ENCODE measurements around the gene CNN3. TPM values are rescaled to one million over a fixed set of nuclear protein-coding genes. Genes with fewer than 3 reads are reported as not detected.

The CNN3 gene
- polyA plus RNA-seq, 1 donor from 2014 or later = 4.2 TPM

DNA sequence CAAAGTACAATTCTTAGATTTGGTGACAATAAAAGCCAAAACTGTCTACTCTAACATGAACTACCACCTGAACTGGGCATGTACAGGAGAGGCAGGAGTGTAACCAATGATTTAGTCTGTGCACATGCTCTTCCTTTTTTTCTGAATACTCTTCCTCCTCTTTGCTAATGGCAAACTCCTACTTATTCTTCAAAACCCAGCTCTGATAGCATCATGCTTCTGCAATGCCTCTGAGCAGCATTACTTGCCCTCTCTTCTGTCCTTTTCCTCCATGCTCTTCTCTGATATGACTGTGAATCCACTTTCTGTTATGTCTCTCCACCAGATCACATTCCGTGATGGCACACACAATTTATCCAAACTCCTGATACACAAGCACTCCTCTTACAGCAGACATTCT is 31.4 kb downstream of the CNN3 start:
- Mint-ChIP-seq H3K27me3 (no peaks in the 10 kb centered on the region), H3K27ac (no peak overlapping the region), H3K4me3 (no peak overlapping the region), H3K36me3 (peaks cover 2% of the 10 kb centered on the region), H3K4me1 (no peaks in the 10 kb centered on the region), H3K9me3 (no peaks in the 10 kb centered on the region)

DNA sequence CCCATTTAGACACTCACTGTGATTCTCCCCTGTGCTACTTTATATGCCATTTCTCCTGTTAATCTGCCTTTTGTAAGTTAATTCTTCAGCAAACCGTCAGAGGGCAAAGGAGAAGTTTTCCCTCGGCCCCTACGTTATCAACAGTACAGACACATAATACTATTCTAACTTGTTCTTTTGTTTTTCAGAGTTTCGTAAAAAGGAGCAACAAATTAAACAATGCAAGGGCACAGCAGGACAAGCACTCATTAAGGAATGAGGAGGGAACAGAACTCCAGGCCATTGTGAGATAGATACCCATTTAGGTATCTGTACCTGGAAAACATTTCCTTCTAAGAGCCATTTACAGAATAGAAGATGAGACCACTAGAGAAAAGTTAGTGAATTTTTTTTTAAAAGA is 32.3 kb downstream of the CNN3 start:
- no peak overlapping the region for H3K4me3 Mint-ChIP-seq
- H3K36me3 Mint-ChIP-seq = peaks cover 2% of the 10 kb centered on the region
- no peaks in the 10 kb centered on the region for H3K27me3 Mint-ChIP-seq
- no peak overlapping the region for H3K27ac Mint-ChIP-seq
- no peaks in the 10 kb centered on the region for H3K4me1 Mint-ChIP-seq
- H3K9me3 Mint-ChIP-seq = peaks cover 0 to 2% (median 0%) of the 10 kb centered on the region in 3 donors

- no peak overlapping the region for H3K4me3 Mint-ChIP-seq
- H3K4me1 Mint-ChIP-seq = no peaks in the 10 kb centered on the region
- peaks cover 0 to 2% (median 0%) of the 10 kb centered on the region in 3 donors for H3K9me3 Mint-ChIP-seq
- no peak overlapping the region for H3K27ac Mint-ChIP-seq
- H3K36me3 Mint-ChIP-seq = peaks cover 2% of the 10 kb centered on the region
- H3K27me3 Mint-ChIP-seq = no peaks in the 10 kb centered on the region
Observed at GRCh38 chr1:94892604-94893254, 34.2 kb downstream of the CNN3 start.

DNA sequence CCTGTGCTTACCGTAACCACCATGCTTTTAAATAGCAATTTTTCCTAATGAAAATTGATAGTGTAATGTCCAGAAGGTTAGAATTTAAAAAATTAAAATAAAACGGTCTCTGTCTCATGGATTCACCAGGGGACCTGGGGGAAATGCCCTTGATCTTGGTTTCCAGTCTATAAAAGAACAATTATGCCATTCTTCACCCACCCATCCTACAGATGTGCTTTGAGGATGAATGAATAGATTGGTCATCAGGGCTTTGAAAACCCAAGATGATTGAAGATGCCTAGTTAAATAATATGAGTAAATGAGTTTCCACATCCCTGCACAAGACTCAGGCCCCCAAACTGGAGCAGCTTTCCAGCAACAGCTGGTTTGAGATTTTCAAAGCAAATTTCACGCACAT is 38.7 kb downstream of the CNN3 start:
- Mint-ChIP-seq H3K9me3 (peaks cover 0 to 2% (median 0%) of the 10 kb centered on the region in 3 donors), H3K4me3 (no peak overlapping the region), H3K4me1 (peaks cover 4 to 5% (median 4%) of the 10 kb centered on the region in 3 donors), H3K27ac (no peak overlapping the region), H3K27me3 (no peaks in the 10 kb centered on the region), H3K36me3 (no peaks in the 10 kb centered on the region)

DNA sequence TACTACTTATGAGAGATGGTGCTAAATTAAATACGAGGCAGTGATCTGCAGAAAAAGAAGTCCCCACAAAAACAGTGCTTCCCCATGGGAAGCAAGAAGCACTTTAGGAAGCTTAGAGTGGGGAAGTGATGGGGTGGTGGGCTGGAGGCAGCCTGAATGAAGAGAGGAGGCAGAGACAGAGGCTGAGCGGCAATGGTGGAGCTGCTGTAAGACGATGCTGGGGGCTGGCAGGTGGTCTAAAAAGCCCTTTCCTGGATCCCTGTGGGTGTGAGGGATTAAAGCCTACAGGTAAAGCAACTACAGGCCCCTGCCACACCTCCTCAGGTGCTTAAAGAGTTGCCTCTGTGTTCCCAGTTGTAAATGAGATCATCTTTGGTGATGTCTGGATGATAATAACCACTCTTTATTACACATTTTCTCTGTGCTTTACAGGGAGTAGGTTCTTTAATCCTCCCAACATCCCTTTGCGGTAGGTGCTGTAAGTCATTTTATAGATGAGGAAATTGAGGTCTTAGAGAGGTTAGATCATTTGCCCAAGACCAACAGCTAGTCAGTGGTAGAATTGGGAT is 39.2 kb downstream of the CNN3 start:
- Mint-ChIP-seq H3K4me1 (peaks cover 4 to 7% (median 4%) of the 10 kb centered on the region in 3 donors), H3K27me3 (no peaks in the 10 kb centered on the region), H3K36me3 (no peaks in the 10 kb centered on the region), H3K9me3 (peaks cover 0 to 2% (median 0%) of the 10 kb centered on the region in 3 donors), H3K4me3 (no peak overlapping the region), H3K27ac (no peak overlapping the region)

- Mint-ChIP-seq H3K27me3 (no peaks in the 10 kb centered on the region), H3K36me3 (no peaks in the 10 kb centered on the region), H3K4me3 (no peak overlapping the region), H3K27ac (no peak overlapping the region), H3K4me1 (peaks cover 4 to 7% (median 4%) of the 10 kb centered on the region in 3 donors), H3K9me3 (peaks cover 0 to 2% (median 0%) of the 10 kb centered on the region in 3 donors)
Observed at GRCh38 chr1:94887106-94887505, 39.8 kb downstream of the CNN3 start.

GRCh38 chr1:94886361-94886760 is 40.5 kb downstream of the CNN3 start:
- Mint-ChIP-seq H3K4me3 (no peak overlapping the region), H3K36me3 (no peaks in the 10 kb centered on the region), H3K4me1 (peaks cover 4 to 7% (median 4%) of the 10 kb centered on the region in 3 donors), H3K27me3 (no peaks in the 10 kb centered on the region), H3K9me3 (peaks cover 0 to 2% (median 0%) of the 10 kb centered on the region in 3 donors), H3K27ac (no peak overlapping the region)

- H3K4me1 Mint-ChIP-seq = peaks cover 4 to 7% (median 4%) of the 10 kb centered on the region in 3 donors
- H3K9me3 Mint-ChIP-seq = no peaks in the 10 kb centered on the region
- no peak overlapping the region for H3K4me3 Mint-ChIP-seq
- no peaks in the 10 kb centered on the region for H3K27me3 Mint-ChIP-seq
- H3K36me3 Mint-ChIP-seq = no peaks in the 10 kb centered on the region
- H3K27ac Mint-ChIP-seq = no peak overlapping the region
Observed at GRCh38 chr1:94884507-94884906, 42.4 kb downstream of the CNN3 start.

DNA sequence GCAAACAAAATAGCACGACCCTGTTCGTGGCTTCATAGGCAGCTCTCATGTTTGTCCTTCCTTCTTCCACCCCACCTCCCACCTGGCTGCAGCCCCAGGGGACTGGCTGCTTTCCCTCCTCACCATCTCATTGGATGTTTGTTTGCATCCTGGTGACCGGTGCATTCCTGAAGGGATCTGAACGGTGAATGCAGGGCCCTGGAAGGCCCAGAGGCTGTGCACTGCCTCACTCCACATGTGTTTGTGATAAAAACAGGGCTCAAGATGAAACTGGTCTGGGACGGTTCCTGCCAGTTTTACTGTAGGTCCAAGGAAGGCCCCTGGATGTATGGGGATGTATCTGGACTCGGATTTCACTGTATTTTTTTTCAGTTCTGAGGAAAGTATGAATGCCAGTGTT is 42.8 kb downstream of the CNN3 start:
- no peaks in the 10 kb centered on the region for H3K27me3 Mint-ChIP-seq
- no peak overlapping the region for H3K4me3 Mint-ChIP-seq
- peaks cover 4 to 7% (median 4%) of the 10 kb centered on the region in 3 donors for H3K4me1 Mint-ChIP-seq
- no peaks in the 10 kb centered on the region for H3K36me3 Mint-ChIP-seq
- H3K27ac Mint-ChIP-seq = no peak overlapping the region
- no peaks in the 10 kb centered on the region for H3K9me3 Mint-ChIP-seq

DNA sequence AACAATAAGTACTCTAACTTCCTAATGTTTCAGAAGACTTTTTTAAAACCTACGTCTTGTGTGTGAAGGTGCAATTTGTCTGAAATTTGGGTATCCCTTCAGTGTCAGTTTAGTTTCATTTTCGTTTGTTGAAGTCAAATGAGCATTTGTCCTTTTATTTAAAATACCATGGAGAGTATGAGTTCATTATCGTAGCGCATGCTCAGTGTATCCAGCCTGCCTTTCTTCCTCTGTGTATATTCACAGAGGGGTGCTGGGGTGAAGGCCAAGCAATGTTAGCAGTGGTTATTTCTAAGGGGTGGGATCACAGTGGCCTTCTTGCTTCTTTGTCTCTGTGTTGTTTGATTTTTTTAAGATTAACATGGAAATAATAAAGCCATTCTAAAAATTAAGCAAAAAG is 43.2 kb downstream of the CNN3 start:
- Mint-ChIP-seq H3K27me3 (no peaks in the 10 kb centered on the region), H3K36me3 (no peaks in the 10 kb centered on the region), H3K4me1 (peaks cover 4 to 7% (median 4%) of the 10 kb centered on the region in 3 donors), H3K27ac (no peak overlapping the region), H3K4me3 (peak overlapping the region in 2 of 4 donors; percentile 24 to 33), H3K9me3 (no peaks in the 10 kb centered on the region)

DNA sequence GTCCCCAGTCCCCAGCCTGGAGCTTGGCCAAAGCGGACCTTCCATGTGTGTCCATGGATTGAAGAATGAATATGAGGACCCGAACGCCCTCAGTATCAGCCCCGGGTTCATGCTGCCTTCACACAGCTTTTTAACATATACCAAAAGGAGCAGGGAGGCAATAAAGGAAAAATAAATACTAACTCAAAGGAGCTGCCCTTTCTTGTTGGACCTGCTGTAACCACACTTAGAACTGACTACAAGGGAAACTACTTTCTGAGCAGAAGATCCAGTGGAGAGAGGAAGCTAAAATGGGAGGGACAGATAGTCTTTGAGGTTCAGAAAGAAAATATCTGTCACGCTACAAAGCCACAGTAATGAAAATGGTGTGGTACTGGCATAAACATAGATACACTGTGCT is 48.6 kb downstream of the CNN3 start:
- Mint-ChIP-seq H3K4me1 (peaks cover 0 to 2% (median 0%) of the 10 kb centered on the region in 3 donors), H3K4me3 (no peak overlapping the region), H3K27me3 (peaks cover 16% of the 10 kb centered on the region), H3K27ac (no peak overlapping the region), H3K9me3 (peaks cover 0 to 4% (median 0%) of the 10 kb centered on the region in 3 donors), H3K36me3 (no peaks in the 10 kb centered on the region)

- Mint-ChIP-seq H3K9me3 (peaks cover 0 to 4% (median 0%) of the 10 kb centered on the region in 3 donors), H3K4me1 (no peaks in the 10 kb centered on the region), H3K4me3 (no peak overlapping the region), H3K27ac (no peak overlapping the region), H3K27me3 (peaks cover 19% of the 10 kb centered on the region), H3K36me3 (no peaks in the 10 kb centered on the region)
Observed at GRCh38 chr1:94876362-94876761, 50.5 kb downstream of the CNN3 start.

DNA sequence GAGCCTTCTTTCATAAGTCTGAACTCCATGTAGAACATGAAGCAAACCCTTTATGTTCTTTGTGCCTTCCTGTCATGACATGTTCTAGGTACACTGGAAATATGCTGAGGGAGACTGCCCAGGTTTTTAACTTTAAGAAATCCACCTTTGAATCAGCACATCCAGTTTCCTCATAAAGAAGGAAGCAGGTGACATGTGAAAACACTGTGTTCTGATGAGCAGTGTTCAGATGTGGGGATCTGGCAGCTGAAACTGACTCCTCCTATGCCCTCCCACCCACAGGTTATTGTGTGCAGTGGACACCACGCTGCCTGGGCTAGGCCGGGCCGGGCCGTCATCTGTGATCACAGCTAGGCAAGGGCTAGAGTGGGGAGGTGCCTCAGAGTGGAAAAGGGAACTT is 51.1 kb downstream of the CNN3 start:
- H3K27me3 Mint-ChIP-seq = peaks cover 19% of the 10 kb centered on the region
- H3K27ac Mint-ChIP-seq = no peak overlapping the region
- H3K9me3 Mint-ChIP-seq = peaks cover 0 to 4% (median 0%) of the 10 kb centered on the region in 3 donors
- H3K36me3 Mint-ChIP-seq = no peaks in the 10 kb centered on the region
- no peaks in the 10 kb centered on the region for H3K4me1 Mint-ChIP-seq
- H3K4me3 Mint-ChIP-seq = no peak overlapping the region

DNA sequence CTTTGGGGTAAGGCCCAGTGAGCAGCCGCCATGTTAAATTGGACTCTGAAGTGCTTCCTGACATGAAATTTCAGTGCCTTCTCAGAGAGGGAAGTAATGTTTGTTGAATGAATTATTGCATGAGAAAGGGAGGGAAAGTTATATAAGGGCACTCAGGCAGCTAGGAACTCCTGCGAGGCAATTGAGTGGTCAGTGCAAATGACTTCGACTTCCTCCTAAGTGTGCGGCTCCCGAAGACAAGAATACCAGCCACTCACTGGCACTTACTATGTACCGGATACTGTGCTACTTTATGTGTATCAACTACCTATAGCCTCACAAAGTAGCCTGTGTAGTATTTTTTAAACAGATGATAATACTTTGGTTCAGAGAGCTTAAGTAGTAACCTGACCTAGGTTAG is 52.5 kb downstream of the CNN3 start:
- no peak overlapping the region for H3K27ac Mint-ChIP-seq
- H3K9me3 Mint-ChIP-seq = peaks cover 0 to 4% (median 0%) of the 10 kb centered on the region in 3 donors
- H3K4me3 Mint-ChIP-seq = no peak overlapping the region
- H3K27me3 Mint-ChIP-seq = peaks cover 19% of the 10 kb centered on the region
- no peaks in the 10 kb centered on the region for H3K4me1 Mint-ChIP-seq
- peaks cover under 1% of the 10 kb centered on the region for H3K36me3 Mint-ChIP-seq

- Mint-ChIP-seq H3K27me3 (peaks cover 19% of the 10 kb centered on the region), H3K4me3 (no peak overlapping the region), H3K9me3 (peaks cover 0 to 4% (median 0%) of the 10 kb centered on the region in 3 donors), H3K36me3 (peaks cover 2% of the 10 kb centered on the region), H3K27ac (no peak overlapping the region), H3K4me1 (no peaks in the 10 kb centered on the region)
Observed at GRCh38 chr1:94873520-94874351, 53.2 kb downstream of the CNN3 start.

All from IgD-negative memory B cell (primary cell).